HL-60/S4 treated with phorbol 12-myristate 13-acetate at 8.2 ng/mL for 4 days and 3 days (cell line): Measurements from ENCODE around the gene KIF27.
"Not testable (repeated sequence)": the region's sequence is repeated elsewhere in the genome, so short reads cannot be mapped to it uniquely, and the experiment has no call there.

Experiments
- in situ Hi-C: fragments of 300-500 bp; cut with MboI; formaldehyde crosslinking; loops from 2 replicates; pipeline ENCODE4 v1.15.0; 2022; ENCODE audit warnings: low sequenced_read_pairs

KIF27 gene

GRCh38 chr9:83815120-83815519 is 106.1 kb downstream of the KIF27 start:
- in situ Hi-C loops, result not testable (repeated sequence)

DNA sequence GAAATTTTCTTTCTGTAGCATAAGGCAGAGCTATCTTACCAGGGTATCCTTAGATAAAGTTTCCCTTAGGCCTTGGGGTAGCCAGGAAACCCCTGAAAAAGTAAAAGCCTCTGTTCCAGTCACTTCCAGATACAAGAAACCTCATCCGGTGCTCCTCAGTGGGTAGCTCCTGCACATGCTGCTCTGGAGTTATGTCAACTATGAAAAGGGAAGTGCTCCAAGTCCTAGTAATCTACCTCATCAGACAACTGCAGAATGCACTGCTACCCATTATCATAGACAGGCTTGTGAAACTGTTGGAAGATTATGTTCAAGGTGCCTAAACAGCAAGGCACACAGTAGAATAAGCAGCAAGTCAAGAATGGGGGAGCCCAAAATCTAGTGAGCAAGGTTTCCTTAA is 112.0 kb downstream of the KIF27 start:
- in situ Hi-C loops, result not testable (repeated sequence)

DNA sequence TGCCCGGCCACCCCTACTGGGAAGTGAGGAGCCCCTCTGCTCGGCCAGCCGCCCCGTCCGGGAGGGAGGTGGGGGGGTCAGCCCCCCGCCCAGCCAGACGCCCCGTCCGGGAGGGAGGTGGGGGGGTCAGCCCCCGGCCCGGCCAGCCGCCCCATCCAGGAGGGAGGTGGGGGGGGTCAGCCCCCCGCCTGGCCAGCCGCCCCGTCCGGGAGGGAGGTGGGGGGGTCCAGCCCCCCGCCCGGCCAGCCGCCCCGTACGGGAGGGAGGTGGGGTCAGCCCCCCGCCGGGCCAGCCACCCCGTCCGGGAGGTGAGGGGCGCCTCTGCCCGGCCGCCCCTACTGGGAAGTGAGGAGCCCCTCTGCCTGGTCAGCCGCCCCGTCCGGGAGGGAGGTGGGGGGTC is 116.8 kb downstream of the KIF27 start:
- in situ Hi-C loops, result not testable (repeated sequence)

- in situ Hi-C loops, result not testable (repeated sequence)
Measured at GRCh38 chr9:83803941-83804340, 117.3 kb downstream of the KIF27 start.

DNA sequence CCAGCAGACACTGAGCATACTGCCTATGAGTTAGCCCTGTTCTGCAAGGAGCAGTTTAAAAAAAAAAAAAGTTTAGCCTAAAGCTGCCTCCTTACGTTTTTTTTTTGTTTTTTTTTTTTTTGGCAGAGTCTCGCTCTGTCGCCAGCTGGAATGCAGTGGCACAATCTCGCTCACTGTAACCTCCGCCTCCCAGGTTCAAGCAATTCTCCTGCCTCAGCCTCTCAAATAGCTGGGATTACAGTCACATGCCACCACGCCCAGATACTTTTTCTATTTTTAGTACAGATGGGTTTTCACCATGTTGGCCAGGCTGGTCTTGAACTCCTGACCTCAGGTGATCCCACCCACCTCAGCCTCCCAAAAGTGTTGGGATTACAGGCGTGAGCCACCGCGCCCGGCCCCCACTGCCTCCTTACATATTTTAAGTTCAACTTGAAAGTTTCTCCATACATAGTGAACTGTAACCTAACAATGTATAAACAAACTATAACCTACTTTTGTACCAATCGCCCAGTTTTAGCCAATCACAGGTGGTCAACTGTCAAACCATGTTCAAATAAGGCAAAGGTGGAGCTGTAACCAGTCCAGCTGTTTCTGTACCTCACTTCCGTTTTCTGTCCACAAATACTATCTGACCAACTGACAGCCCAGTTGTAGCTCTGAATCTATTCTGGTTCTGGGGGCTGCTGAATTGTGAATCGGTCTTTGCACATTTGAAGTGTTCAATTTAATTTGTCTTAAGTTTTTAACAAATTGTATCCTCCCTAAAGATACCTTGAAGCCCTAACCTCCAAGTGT is 120.8 kb downstream of the KIF27 start:
- in situ Hi-C loops, result no loop called here

DNA sequence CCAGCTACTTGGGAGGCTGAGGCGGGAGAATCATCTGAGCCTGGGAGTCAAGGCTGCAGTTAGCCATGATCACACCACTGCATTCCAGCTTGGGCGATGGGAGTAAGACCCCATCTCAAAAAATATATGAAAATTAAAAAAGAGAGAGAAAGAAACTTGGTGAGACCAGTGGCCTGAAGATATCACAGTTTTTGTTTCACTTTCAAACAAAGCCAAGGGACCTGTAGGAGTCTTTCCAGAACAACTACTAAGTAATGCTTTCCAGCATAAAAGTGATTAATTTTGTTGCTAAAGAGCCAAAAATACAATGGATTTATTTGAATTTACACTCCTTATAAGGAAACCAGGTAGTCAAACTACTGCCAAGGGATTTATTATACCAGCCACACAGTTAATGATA is 127.2 kb downstream of the KIF27 start:
- in situ Hi-C loops, result no loop called here

DNA sequence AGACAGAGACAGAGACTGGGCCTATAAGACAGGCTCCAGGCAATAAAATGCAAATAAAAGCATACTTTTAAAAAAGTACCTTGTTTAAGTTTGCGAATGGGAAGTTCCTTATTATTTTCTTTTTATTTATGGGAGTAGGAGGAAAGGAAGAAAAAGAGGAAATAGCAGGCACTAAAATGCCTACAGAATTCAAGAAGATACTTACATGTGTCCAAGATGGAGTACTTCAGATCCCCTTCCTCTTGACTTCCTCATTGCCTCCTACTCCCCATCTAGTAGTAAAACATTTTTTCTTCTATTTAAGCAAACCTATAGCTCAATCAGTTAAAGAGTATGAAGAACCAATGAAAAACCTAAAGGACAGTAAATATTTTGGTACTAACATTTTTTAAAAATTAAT is 128.5 kb downstream of the KIF27 start:
- in situ Hi-C loops, result no loop called here
